HG03520 (cell line): ENCODE measurements around the gene NDRG2.

Experiments used
- ATAC-seq: cut with Tn5 transposase; IDR thresholded peaks from one replicate; pipeline ENCODE4 v1.9.1; 2021; ENCODE audit warnings: mild to moderate bottlenecking, moderate library complexity; ENCODE audit not compliant: unreplicated experiment

NDRG2 gene

GRCh38 chr14:21024585-21025370 lies at the start of gene NDRG2:
NDRG2 (minus strand) TSS chr14:21025061; CDS start chr14:21023315, 1,746 bp downstream.
- no peak for ATAC-seq

- no peak for ATAC-seq
Observed at GRCh38 chr14:21073921-21074320, 49.1 kb upstream of the NDRG2 start.

- ATAC-seq = no peak
Observed at GRCh38 chr14:21072781-21073339, 48.0 kb upstream of the NDRG2 start.

- ATAC-seq = no peak
Observed at GRCh38 chr14:21072031-21072473, 47.2 kb upstream of the NDRG2 start.

- peak; percentile 48 for ATAC-seq
Observed at GRCh38 chr14:21071225-21072030, 46.6 kb upstream of the NDRG2 start.

- ATAC-seq = peak; percentile 5
Observed at GRCh38 chr14:21070610-21071224, 45.9 kb upstream of the NDRG2 start.

- no peak for ATAC-seq
Observed at GRCh38 chr14:21070083-21070609, 45.3 kb upstream of the NDRG2 start, which contains the start of gene ARHGEF40. ARHGEF40 (plus strand) TSS chr14:21070304; CDS start chr14:21070397, 93 bp downstream.

- no peak for ATAC-seq
Observed at GRCh38 chr14:21069388-21070082, 44.7 kb upstream of the NDRG2 start.

GRCh38 chr14:21068521-21069387 lies 43.9 kb upstream of the NDRG2 start:
- no peak for ATAC-seq

- no peak for ATAC-seq
Observed at GRCh38 chr14:21066882-21067502, 42.1 kb upstream of the NDRG2 start.

- ATAC-seq = no peak
Observed at GRCh38 chr14:21063479-21063878, 38.6 kb upstream of the NDRG2 start.

- no peak for ATAC-seq
Observed at GRCh38 chr14:21061347-21061668, 36.4 kb upstream of the NDRG2 start.

- no peak for ATAC-seq
Observed at GRCh38 chr14:21060614-21061346, 35.9 kb upstream of the NDRG2 start.

- no peak for ATAC-seq
Observed at GRCh38 chr14:21059842-21060613, 35.2 kb upstream of the NDRG2 start.

- no peak for ATAC-seq
Observed at GRCh38 chr14:21058903-21059302, 34.0 kb upstream of the NDRG2 start.

GRCh38 chr14:21057803-21058675 lies 33.2 kb upstream of the NDRG2 start, which contains the start of gene RNASE8:
RNASE8 (plus strand) TSS chr14:21057822; CDS start chr14:21057893, 71 bp downstream.
- no peak for ATAC-seq
